Endodermal cell (in vitro differentiated cells): ENCODE results near the gene NUDT17. TPM values are rescaled to one million over a fixed set of nuclear protein-coding genes. Genes with fewer than 3 reads are reported as not detected.

Experiments
- DNase-seq: peaks from one replicate; pipeline ENCODE4 v3.0.0-alpha.2; 2017
- H3K27ac ChIP-seq: 2 replicates; pipeline ENCODE4 v1.5.1; 2013; ENCODE audit warnings: mild to moderate bottlenecking, low read depth, low read length, moderate library complexity
- H3K27me3 ChIP-seq: 2 replicates; pipeline ENCODE4 v1.6.1; 2013; ENCODE audit warnings: mild to moderate bottlenecking, low read length, moderate library complexity; ENCODE audit not compliant: insufficient read depth, control insufficient read depth, poor library complexity, severe bottlenecking
- H3K36me3 ChIP-seq: 2 replicates; pipeline ENCODE4 v1.7.0; 2013; ENCODE audit warnings: mild to moderate bottlenecking, low read length, moderate library complexity; ENCODE audit not compliant: control insufficient read depth, insufficient read depth
- H3K4me1 ChIP-seq: one replicate; pipeline ENCODE4 v1.7.0; 2013; ENCODE audit warnings: low read length; ENCODE audit not compliant: control insufficient read depth, insufficient read depth
- H3K4me3 ChIP-seq: 2 replicates; pipeline ENCODE4 v1.5.1; 2013; ENCODE audit warnings: mild to moderate bottlenecking, low read length, moderate library complexity
- H3K9ac ChIP-seq: 2 replicates; pipeline ENCODE4 v1.6.1; 2013; ENCODE audit warnings: mild to moderate bottlenecking, low read length, moderate library complexity; ENCODE audit not compliant: poor library complexity, severe bottlenecking; ENCODE audit errors: extremely low read depth
- H3K9me3 ChIP-seq: 2 replicates; pipeline ENCODE4 v1.6.1; 2013; ENCODE audit warnings: mild to moderate bottlenecking, low read length, moderate library complexity; ENCODE audit not compliant: control insufficient read depth
- H3K27ac Mint-ChIP-seq: 2 replicates; pipeline ENCODE4 v1.8.0; 2020; ENCODE audit warnings: mixed read lengths
- H3K27me3 Mint-ChIP-seq: 2 replicates; pipeline ENCODE4 v1.8.0; 2021; ENCODE audit warnings: mild to moderate bottlenecking, mixed read lengths; ENCODE audit not compliant: insufficient read depth
- H3K36me3 Mint-ChIP-seq: 2 replicates; pipeline ENCODE4 v1.8.0; 2020; ENCODE audit warnings: low read depth, mixed read lengths
- H3K4me1 Mint-ChIP-seq: 2 replicates; pipeline ENCODE4 v1.8.0; 2020; ENCODE audit warnings: mixed read lengths
- H3K4me3 Mint-ChIP-seq: 2 replicates; pipeline ENCODE4 v1.8.0; 2020; ENCODE audit warnings: mild to moderate bottlenecking, moderate library complexity, mixed read lengths
- H3K9me3 Mint-ChIP-seq: 2 replicates; pipeline ENCODE4 v1.8.0; 2020; ENCODE audit warnings: mild to moderate bottlenecking, mixed read lengths
- CTCF ChIP-seq: fragments of 200-600 bp; sonication (generic); conservative IDR thresholded peaks from 2 replicates; pipeline ENCODE4 v1.5.0; 2021; ENCODE audit warnings: antibody characterized with exemption, mild to moderate bottlenecking
- WGBS, 2 experiments: methylation state at CpG; one replicate each; pipeline versions ENCODE4 v1.1.5 to v1.1.7; 2013; ENCODE audit warnings: missing lambda C conversion rate in 2 of 2, mixed read lengths in 1 of 2; ENCODE audit not compliant: insufficient coverage in 1 of 2, insufficient read length in 1 of 2; 5-methylcytosine and 5-hydroxymethylcytosine counted together
- microRNA-seq: library from miRNA; unstranded; fragments of <30 nt; microRNA quantifications from one replicate; pipeline ENCODE4 v1.2.0, GENCODE V29; 2020; ENCODE audit warnings: borderline microRNAs expressed
- total RNA-seq, 2 donors: library from RNA; stranded (reverse); fragmentation: NEBNext Ultra II Directional in 1 of 2; extraction: Animal tissue kit (Norgen Biotek cat#: 25700) in 1 of 2; gene quantifications; 2 replicates in 1 of 2; 3 replicates in 1 of 2; pipeline ENCODE4 v1.2.1, GENCODE V29; 2021

Gene NUDT17
- total RNA-seq, 2 donors from 2014 or later: 2.8 to 4.0 TPM

DNA sequence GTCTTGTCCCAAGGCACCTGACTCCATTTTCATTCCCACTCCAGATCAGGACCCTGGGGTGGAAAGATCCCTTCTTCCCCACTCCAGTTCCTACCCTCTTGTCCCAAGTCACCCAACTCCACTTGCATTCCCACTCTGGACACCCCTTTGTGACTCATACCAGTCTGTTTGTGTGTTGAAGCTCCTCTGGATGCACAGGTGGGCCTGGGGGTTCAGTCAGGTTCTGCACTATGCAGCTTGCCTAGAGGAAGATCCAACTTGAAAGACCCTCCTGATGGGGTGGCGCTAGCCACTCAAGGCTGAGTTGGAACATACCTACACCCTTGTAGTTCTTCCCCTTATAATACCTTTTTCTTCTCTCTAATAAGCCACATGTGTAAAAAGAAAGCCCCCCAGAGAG lies 50.0 kb downstream of the NUDT17 start:
- Mint-ChIP-seq H3K27ac (no peak overlapping the region), H3K4me3 (no peak overlapping the region), H3K4me1 (peaks cover 26% of the 10 kb centered on the region), H3K9me3 (no peaks in the 10 kb centered on the region), H3K36me3 (no peaks in the 10 kb centered on the region), H3K27me3 (peaks cover 29% of the 10 kb centered on the region)
- no peaks in the 10 kb centered on the region for H3K36me3 ChIP-seq
- DNase-seq: no peak
- peaks cover 4% of the 10 kb centered on the region for H3K4me1 ChIP-seq
- no peak overlapping the region for H3K4me3 ChIP-seq
- TF ChIP-seq CTCF: no peak
- H3K27ac ChIP-seq: no peak overlapping the region
- no peaks in the 10 kb centered on the region for H3K27me3 ChIP-seq
- H3K9me3 ChIP-seq: no peaks in the 10 kb centered on the region
- H3K9ac ChIP-seq: no peak overlapping the region
- WGBS, 2 experiments: 80 to 91% methylated on average over 1 of the region's 1 CpG

DNA sequence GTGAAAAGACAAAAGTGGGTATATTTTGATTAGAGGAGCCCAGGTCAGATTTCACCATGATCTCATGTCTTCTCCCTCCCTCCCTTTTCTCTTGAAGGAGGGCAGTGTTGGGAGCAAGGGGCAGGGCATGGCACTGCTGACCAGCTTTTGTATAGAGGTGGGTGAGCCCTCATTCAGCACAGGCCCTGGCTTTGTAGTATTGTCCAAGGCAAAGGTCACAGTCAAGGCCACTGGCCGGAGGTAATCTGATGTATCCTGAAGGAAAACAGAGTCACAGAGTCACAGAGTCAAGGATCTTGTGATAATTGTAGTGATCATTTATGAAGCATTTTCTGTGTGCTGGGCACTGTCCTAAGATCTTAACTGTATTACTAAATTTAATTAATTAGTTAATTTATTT lies 52.5 kb downstream of the NUDT17 start:
- Histone ChIP-seq H3K4me3 (no peak overlapping the region), H3K4me1 (no peaks in the 10 kb centered on the region), H3K27ac (no peak overlapping the region), H3K9ac (no peak overlapping the region), H3K36me3 (no peaks in the 10 kb centered on the region), H3K9me3 (no peaks in the 10 kb centered on the region), H3K27me3 (no peaks in the 10 kb centered on the region)
- Mint-ChIP-seq H3K36me3 (no peaks in the 10 kb centered on the region), H3K4me3 (no peak overlapping the region), H3K4me1 (peaks cover 7% of the 10 kb centered on the region), H3K27ac (no peak overlapping the region), H3K27me3 (peaks cover 34% of the 10 kb centered on the region), H3K9me3 (no peaks in the 10 kb centered on the region)
- 100% methylated on average over 1 of the region's 1 CpG; no CpG with 5 or more reads in 1 of the 2 experiments for WGBS, 2 experiments
- TF ChIP-seq CTCF: no peak
- DNase-seq: no peak

Small RNA genes within 50 kb of the gene (microRNA-seq; reads per million reads assigned to microRNA genes)
- gene MIR6736: not detected

Other genes with a start within 250 kb of the NUDT17 start
- 10 to 100 TPM; 33.9 to 34.5 TPM for gene GPR89A, start 237.6 kb upstream of the NUDT17 start, total RNA-seq
- gene PDZK1, start 138.3 kb upstream of the NUDT17 start, total RNA-seq: 10 to 100 TPM; 47.2 to 51.8 TPM
- not detected for gene CD160, start 126.1 kb upstream of the NUDT17 start, total RNA-seq
- gene RNF115, start 21.5 kb upstream of the NUDT17 start, total RNA-seq: 10 to 100 TPM; 17.7 to 19.3 TPM
- gene POLR3C, start 21.4 kb upstream of the NUDT17 start, total RNA-seq: 10 to 100 TPM; 32.7 to 37.9 TPM
- 10 to 100 TPM; 44.8 to 53.4 TPM for gene PIAS3, start 13.5 kb downstream of the NUDT17 start, total RNA-seq
- 1 to 10 TPM in 1 of 2 donors, under 1 TPM in 1; 0.88 to 1.4 TPM for gene ANKRD35, start 40.2 kb downstream of the NUDT17 start, total RNA-seq
- gene ITGA10, start 64.4 kb downstream of the NUDT17 start, total RNA-seq: under 1 TPM; 0.18 to 0.33 TPM
- 10 to 100 TPM; 12.9 to 16.0 TPM for gene PEX11B, start 73.1 kb downstream of the NUDT17 start, total RNA-seq
- 100 to 1,000 TPM; 299 to 314 TPM for gene RBM8A, start 81.9 kb downstream of the NUDT17 start, total RNA-seq
- gene LIX1L, start 112.4 kb downstream of the NUDT17 start, total RNA-seq: 10 to 100 TPM; 16.6 to 21.3 TPM
- gene ANKRD34A, start 118.9 kb downstream of the NUDT17 start, total RNA-seq: 1 to 10 TPM in 1 of 2 donors, under 1 TPM in 1; 0.55 to 1.4 TPM
- gene POLR3GL, start 119.1 kb downstream of the NUDT17 start, total RNA-seq: 10 to 100 TPM; 10.2 to 13.8 TPM
- gene TXNIP, start 150.9 kb downstream of the NUDT17 start, total RNA-seq: 10 to 100 TPM in 1 of 2 donors, 1 to 10 TPM in 1; 9.9 to 12.2 TPM
- under 1 TPM; 0.13 to 0.15 TPM for gene HJV, start 176.1 kb downstream of the NUDT17 start, total RNA-seq